ENCODE measurements around the gene UPB1.

GRCh38 chr22:24496661-24497060, 1.5 kb downstream of the UPB1 start:
- TF ChIP-seq CTCF (IDR thresholded peaks at IDR 0.05): no peak
- TF ChIP-seq POLR2A (IDR thresholded peaks at IDR 0.05): no peak
